ENCODE measurements around the gene LMOD2.

LMOD2 gene

GRCh38 chr7:123661765-123662164 lies 6.1 kb downstream of the LMOD2 start:
- no peak overlapping the region for H3K27ac ChIP-seq
- TF ChIP-seq ZFX (IDR thresholded peaks at IDR 0.05) (no peak), CTCF (conservative IDR thresholded peaks at IDR 0.05) (no peak)

- TF ChIP-seq CTCF (conservative IDR thresholded peaks at IDR 0.05) (no peak), ZFX (IDR thresholded peaks at IDR 0.05) (no peak)
These were observed 6.6 kb downstream of the LMOD2 start for GRCh38 chr7:123662293-123662692.

DNA sequence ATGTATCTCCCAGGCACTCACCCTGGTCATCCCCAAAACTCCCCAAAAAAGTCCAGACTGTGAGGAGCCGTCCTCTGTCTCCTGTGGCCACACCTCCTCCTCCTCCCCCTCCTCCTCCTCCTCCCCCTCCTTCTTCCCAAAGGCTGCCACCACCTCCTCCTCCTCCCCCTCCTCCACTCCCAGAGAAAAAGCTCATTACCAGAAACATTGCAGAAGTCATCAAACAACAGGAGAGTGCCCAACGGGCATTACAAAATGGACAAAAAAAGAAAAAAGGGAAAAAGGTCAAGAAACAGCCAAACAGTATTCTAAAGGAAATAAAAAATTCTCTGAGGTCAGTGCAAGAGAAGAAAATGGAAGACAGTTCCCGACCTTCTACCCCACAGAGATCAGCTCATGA lies 7.1 kb downstream of the LMOD2 start:
- TF ChIP-seq CTCF (conservative IDR thresholded peaks at IDR 0.05) (no peak), ZFX (IDR thresholded peaks at IDR 0.05) (no peak)
- no peak overlapping the region for H3K27ac ChIP-seq

More at GRCh38 chr7:123662293-123662692, 6.6 kb downstream of the LMOD2 start:
- H3K27ac ChIP-seq: no peak overlapping the region

DNA sequence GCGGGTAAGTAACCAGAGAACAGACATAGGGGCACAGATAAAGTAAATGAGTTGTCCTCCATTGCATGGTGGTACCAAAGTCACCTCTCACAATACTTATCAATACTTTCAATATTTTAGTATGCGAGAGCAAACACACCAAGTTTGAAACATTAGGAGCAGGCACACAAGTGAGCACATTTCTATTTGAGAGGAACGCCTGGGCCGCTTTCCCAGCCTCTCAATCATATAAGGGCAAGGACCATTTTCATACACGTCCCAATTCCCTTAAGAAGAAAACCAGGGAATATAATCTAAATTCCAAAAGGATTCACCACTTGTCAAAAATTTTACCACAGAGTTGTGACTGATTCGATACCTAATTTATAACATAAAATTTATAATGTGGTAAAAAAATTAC lies 7.5 kb downstream of the LMOD2 start:
- no peak overlapping the region for H3K27ac ChIP-seq
- TF ChIP-seq ZFX (IDR thresholded peaks at IDR 0.05) (no peak), CTCF (conservative IDR thresholded peaks at IDR 0.05) (no peak)

- TF ChIP-seq CTCF (conservative IDR thresholded peaks at IDR 0.05) (no peak), ZFX (IDR thresholded peaks at IDR 0.05) (no peak)
- H3K27ac ChIP-seq: no peak overlapping the region
These were observed 9.5 kb downstream of the LMOD2 start for GRCh38 chr7:123665157-123665556.

DNA sequence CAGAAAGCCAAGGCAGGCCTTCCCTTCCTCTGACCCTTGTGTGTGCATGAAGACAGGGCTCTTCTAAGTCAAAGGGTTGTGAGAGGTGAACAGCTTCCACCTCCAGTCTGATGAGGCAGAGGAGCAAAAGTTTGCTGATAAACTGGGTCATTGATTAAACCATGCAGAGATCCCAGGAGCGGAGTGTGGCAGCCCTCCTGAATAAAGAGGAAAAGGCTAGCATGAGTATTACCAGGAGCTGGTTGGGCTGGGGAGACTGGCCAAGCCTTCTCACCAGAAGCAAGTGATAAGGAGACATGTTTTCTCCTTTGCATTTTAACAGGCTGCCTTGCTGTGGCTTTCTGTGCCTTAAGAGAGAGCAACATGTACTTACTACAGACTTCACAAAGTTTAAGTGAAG lies 10.2 kb downstream of the LMOD2 start:
- H3K27ac ChIP-seq: no peak overlapping the region
- no peak for TF ChIP-seq ZFX (IDR thresholded peaks at IDR 0.05)

GRCh38 chr7:123666492-123666891 lies 10.8 kb downstream of the LMOD2 start:
- TF ChIP-seq CTCF (conservative IDR thresholded peaks at IDR 0.05) (no peak), ZFX (IDR thresholded peaks at IDR 0.05) (no peak)
- H3K27ac ChIP-seq: no peak overlapping the region

GRCh38 chr7:123669485-123669884 lies 13.8 kb downstream of the LMOD2 start:
- TF ChIP-seq CTCF (conservative IDR thresholded peaks at IDR 0.05) (no peak), ZFX (IDR thresholded peaks at IDR 0.05) (no peak)
- H3K27ac ChIP-seq: no peak overlapping the region
